ENCODE measurements around the gene NPAS1. TPM values are rescaled to one million over a fixed set of nuclear protein-coding genes. Genes with fewer than 3 reads are reported as not detected.

The NPAS1 gene
- total and polyA plus RNA-seq, 2 of the 13 experiments (the other 11 are each of a cell fraction or from before 2014, with no cell fraction given) = 0.35 to 2.9 TPM

DNA sequence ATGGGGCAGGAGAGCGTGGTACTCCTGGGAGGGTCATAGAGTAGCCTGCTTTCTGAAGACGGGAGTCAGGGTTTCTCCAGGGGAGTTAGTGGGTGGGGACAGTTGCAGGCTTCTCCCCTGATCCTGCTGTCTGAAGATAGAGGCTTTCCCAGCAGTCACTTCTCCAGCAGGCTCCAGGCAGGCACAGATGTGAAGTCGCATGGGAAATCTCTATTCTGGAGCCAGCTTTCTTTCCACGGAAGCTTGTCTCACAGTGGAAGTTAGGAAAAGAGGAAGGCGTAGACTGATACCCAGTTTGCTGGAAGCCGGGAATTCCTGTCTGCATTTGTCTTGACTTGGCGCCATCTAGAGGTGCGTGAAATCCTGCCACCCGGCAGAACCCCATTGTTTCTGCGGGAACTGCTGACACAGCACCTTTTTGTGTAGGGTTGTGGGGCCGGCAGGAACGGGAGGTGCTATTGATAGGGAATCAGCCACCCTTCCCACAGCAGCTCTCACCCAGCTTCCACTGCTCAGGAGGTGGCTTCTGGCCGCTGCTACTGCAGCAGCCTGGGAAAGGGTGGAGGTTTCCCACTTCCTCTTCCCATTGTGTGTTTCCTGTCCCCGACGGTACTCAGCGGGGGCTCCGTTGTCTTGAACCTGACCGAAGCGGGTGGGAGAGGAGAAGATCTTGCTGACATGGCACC is 28.5 kb upstream of the NPAS1 start (continued):
- TF ChIP-seq, protein P1, sequence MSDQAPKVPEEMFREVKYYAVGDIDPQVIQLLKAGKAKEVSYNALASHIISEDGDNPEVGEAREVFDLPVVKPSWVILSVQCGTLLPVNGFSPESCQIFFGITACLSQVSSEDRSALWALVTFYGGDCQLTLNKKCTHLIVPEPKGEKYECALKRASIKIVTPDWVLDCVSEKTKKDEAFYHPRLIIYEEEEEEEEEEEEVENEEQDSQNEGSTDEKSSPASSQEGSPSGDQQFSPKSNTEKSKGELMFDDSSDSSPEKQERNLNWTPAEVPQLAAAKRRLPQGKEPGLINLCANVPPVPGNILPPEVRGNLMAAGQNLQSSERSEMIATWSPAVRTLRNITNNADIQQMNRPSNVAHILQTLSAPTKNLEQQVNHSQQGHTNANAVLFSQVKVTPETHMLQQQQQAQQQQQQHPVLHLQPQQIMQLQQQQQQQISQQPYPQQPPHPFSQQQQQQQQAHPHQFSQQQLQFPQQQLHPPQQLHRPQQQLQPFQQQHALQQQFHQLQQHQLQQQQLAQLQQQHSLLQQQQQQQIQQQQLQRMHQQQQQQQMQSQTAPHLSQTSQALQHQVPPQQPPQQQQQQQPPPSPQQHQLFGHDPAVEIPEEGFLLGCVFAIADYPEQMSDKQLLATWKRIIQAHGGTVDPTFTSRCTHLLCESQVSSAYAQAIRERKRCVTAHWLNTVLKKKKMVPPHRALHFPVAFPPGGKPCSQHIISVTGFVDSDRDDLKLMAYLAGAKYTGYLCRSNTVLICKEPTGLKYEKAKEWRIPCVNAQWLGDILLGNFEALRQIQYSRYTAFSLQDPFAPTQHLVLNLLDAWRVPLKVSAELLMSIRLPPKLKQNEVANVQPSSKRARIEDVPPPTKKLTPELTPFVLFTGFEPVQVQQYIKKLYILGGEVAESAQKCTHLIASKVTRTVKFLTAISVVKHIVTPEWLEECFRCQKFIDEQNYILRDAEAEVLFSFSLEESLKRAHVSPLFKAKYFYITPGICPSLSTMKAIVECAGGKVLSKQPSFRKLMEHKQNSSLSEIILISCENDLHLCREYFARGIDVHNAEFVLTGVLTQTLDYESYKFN (CRISPR knock-in tag; conservative IDR thresholded peaks at IDR 0.05) = 0 out of 2 replicates have a peak, but pooled peaks have one; percentile 20
- TF ChIP-seq, protein P2, sequence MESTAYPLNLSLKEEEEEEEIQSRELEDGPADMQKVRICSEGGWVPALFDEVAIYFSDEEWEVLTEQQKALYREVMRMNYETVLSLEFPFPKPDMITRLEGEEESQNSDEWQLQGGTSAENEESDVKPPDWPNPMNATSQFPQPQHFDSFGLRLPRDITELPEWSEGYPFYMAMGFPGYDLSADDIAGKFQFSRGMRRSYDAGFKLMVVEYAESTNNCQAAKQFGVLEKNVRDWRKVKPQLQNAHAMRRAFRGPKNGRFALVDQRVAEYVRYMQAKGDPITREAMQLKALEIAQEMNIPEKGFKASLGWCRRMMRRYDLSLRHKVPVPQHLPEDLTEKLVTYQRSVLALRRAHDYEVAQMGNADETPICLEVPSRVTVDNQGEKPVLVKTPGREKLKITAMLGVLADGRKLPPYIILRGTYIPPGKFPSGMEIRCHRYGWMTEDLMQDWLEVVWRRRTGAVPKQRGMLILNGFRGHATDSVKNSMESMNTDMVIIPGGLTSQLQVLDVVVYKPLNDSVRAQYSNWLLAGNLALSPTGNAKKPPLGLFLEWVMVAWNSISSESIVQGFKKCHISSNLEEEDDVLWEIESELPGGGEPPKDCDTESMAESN (CRISPR knock-in tag; conservative IDR thresholded peaks at IDR 0.05) = no peak
- no peak for TF ChIP-seq ZBTB3 (CRISPR knock-in tag; IDR thresholded peaks at IDR 0.05; ENCODE audit: borderline replicate concordance, low read depth)
- no peak for TF ChIP-seq KDM6A (CRISPR knock-in tag; IDR thresholded peaks at IDR 0.05; ENCODE audit: low read depth)
- TF ChIP-seq RAD21 (CRISPR knock-in tag; IDR thresholded peaks at IDR 0.05) = peak; percentile 90
- no peak for TF ChIP-seq SSRP1 (CRISPR knock-in tag; IDR thresholded peaks at IDR 0.05)
- TF ChIP-seq, protein P3, sequence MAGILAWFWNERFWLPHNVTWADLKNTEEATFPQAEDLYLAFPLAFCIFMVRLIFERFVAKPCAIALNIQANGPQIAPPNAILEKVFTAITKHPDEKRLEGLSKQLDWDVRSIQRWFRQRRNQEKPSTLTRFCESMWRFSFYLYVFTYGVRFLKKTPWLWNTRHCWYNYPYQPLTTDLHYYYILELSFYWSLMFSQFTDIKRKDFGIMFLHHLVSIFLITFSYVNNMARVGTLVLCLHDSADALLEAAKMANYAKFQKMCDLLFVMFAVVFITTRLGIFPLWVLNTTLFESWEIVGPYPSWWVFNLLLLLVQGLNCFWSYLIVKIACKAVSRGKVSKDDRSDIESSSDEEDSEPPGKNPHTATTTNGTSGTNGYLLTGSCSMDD (CRISPR knock-in tag; IDR thresholded peaks at IDR 0.05) = no peak
- TF ChIP-seq SMAD3 (CRISPR knock-in tag; IDR thresholded peaks at IDR 0.05) = peak; percentile 43; the same call in 1 of the 2 replicates
- TF ChIP-seq, protein P4, sequence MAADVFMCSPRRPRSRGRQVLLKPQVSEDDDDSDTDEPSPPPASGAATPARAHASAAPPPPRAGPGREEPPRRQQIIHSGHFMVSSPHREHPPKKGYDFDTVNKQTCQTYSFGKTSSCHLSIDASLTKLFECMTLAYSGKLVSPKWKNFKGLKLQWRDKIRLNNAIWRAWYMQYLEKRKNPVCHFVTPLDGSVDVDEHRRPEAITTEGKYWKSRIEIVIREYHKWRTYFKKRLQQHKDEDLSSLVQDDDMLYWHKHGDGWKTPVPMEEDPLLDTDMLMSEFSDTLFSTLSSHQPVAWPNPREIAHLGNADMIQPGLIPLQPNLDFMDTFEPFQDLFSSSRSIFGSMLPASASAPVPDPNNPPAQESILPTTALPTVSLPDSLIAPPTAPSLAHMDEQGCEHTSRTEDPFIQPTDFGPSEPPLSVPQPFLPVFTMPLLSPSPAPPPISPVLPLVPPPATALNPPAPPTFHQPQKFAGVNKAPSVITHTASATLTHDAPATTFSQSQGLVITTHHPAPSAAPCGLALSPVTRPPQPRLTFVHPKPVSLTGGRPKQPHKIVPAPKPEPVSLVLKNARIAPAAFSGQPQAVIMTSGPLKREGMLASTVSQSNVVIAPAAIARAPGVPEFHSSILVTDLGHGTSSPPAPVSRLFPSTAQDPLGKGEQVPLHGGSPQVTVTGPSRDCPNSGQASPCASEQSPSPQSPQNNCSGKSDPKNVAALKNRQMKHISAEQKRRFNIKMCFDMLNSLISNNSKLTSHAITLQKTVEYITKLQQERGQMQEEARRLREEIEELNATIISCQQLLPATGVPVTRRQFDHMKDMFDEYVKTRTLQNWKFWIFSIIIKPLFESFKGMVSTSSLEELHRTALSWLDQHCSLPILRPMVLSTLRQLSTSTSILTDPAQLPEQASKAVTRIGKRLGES (CRISPR knock-in tag; IDR thresholded peaks at IDR 0.05; ENCODE audit: borderline replicate concordance) = no peak
- TF ChIP-seq SP2 (CRISPR knock-in tag; IDR thresholded peaks at IDR 0.05) = no peak
- peak; percentile 66 for TF ChIP-seq SALL1 (CRISPR knock-in tag; IDR thresholded peaks at IDR 0.05)
- peak; percentile 49 for TF ChIP-seq FOSL2 (CRISPR knock-in tag; IDR thresholded peaks at IDR 0.05)
- TF ChIP-seq MAFF (IDR thresholded peaks at IDR 0.05; ENCODE audit: low read depth, low read length) = peak; percentile 100
- TF ChIP-seq IRX3 (CRISPR knock-in tag; IDR thresholded peaks at IDR 0.05; ENCODE audit: borderline replicate concordance, low read depth) = no peak
- TF ChIP-seq, protein P5, sequence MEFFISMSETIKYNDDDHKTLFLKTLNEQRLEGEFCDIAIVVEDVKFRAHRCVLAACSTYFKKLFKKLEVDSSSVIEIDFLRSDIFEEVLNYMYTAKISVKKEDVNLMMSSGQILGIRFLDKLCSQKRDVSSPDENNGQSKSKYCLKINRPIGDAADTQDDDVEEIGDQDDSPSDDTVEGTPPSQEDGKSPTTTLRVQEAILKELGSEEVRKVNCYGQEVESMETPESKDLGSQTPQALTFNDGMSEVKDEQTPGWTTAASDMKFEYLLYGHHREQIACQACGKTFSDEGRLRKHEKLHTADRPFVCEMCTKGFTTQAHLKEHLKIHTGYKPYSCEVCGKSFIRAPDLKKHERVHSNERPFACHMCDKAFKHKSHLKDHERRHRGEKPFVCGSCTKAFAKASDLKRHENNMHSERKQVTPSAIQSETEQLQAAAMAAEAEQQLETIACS (CRISPR knock-in tag; IDR thresholded peaks at IDR 0.05) = no peak
- no peak for TF ChIP-seq CHD4 (IDR thresholded peaks at IDR 0.05; ENCODE audit: borderline replicate concordance, low read length)
- TF ChIP-seq, protein P6, sequence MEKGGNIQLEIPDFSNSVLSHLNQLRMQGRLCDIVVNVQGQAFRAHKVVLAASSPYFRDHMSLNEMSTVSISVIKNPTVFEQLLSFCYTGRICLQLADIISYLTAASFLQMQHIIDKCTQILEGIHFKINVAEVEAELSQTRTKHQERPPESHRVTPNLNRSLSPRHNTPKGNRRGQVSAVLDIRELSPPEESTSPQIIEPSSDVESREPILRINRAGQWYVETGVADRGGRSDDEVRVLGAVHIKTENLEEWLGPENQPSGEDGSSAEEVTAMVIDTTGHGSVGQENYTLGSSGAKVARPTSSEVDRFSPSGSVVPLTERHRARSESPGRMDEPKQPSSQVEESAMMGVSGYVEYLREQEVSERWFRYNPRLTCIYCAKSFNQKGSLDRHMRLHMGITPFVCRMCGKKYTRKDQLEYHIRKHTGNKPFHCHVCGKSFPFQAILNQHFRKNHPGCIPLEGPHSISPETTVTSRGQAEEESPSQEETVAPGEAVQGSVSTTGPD (CRISPR knock-in tag; IDR thresholded peaks at IDR 0.05) = no peak
- no peak for TF ChIP-seq HOXA3 (CRISPR knock-in tag; IDR thresholded peaks at IDR 0.05)
